Activated CD8-positive, alpha-beta memory T cell treated with anti-CD3 and anti-CD28 coated beads for 36 hours (primary cell): ENCODE results near the gene SQSTM1. TPM values are rescaled to one million over a fixed set of nuclear protein-coding genes. Genes with fewer than 3 reads are reported as not detected.

ENCODE experiments used
- CTCF ChIA-PET: fragments of 350-600 bp; sonication (Branson Sonifier 250); formaldehyde crosslinking; loops from one replicate; lab custom pipeline; 2021; ENCODE audit warnings: antibody characterized with exemption; lab: Charles Lee
- POLR2A ChIA-PET: fragments of 350-600 bp; sonication (Branson Sonifier 250); formaldehyde crosslinking; loops from one replicate; lab custom pipeline; 2021; ENCODE audit warnings: antibody characterized with exemption; lab: Charles Lee
- total RNA-seq, 2 experiments: library from RNA; stranded (reverse); gene quantifications; one replicate each; pipeline ENCODE4 v1.2.3, GENCODE V29; 2021

The SQSTM1 gene
- total RNA-seq, 2 experiments from 2014 or later: 132 to 135 TPM

DNA sequence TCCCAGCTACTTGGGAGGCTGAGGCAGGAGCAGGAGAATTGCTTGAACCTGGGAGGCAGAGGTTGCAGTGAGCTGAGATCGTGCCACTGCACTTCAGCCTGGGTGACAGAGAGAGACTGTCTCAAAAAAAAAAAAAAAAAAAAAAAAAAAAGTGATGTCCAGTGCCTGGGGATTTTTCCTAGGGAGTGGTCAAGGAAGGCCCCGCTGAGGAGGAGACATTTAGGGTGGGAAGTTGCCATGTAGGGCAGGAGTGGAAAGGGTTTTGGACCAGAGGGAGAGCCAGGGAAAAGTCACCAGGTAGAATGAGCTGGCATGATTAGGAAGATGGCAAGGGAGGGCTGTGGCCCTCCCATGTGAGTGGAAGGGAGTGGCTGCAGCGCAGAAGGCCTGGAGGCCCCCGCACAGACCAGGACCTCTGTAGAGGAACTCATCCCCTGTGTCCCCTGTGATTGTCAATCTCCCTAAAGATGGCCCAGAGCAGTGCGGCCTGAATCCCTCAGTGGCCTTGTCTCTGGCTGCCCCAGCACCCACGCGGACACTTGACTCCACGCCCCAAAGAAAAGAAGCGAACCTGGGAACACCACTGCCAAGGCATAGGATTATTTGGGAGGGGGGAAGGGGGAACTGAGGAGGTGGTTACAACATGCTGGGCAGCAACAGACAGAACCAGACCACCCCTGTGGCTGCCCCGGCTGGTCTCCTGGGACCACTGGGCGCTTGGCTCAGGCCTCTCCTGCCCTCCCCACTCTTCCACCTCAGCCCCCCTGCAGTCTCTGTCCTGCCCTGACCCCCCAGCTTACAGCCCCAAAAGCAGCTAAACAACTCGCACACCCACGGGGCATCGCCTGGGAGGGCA is 2.6 kb upstream of the SQSTM1 start:
- ChIA-PET POLR2A (interaction anchor here (0.5 to 0.7 kb wide), 5 partner anchors 17 to 157 kb away, joined by 3 to 11 read pairs (median 3); no protein-coding TSS in a partner anchor), CTCF (interaction anchor here (0.6 to 3.3 kb wide), 3 partner anchors 9 to 22 kb away, joined by 4 to 13 read pairs (median 4); no protein-coding TSS in a partner anchor)

DNA sequence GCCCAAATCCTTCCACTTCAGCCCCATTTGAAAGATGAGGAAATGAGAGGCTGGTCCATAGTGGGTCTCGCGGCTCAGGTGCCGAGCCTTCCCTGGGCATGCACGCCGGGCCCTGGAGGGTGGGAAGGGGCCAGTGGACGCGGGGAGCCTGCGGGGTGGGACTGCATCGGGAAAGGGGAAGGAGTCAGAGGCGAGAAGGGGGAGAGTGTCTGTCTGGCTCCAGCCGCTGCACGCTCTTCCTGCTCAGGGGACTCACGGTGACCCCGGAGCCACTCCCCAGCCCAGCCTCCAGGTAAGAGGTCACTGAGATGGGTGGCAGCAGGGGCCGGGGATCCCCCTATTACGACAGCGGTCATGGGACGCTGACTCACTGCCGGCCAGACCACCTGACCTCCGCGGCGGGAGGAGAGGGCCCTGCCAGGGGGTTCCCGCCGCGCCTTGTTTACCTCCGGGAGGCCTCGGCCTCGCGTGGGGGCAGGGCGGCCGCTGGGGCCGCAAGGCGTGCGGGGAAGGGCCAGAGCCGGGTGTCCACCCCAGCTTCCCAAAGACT is 1.9 kb upstream of the SQSTM1 start:
- POLR2A ChIA-PET: interaction anchor here (0.7 to 1.5 kb wide), 2 partner anchors 13 to 21 kb away, joined by 3 read pairs; no protein-coding TSS in a partner anchor
- CTCF ChIA-PET: interaction anchor here (1.4 to 3.3 kb wide), 4 partner anchors 10 to 22 kb away, joined by 3 to 13 read pairs (median 4); no protein-coding TSS in a partner anchor

DNA sequence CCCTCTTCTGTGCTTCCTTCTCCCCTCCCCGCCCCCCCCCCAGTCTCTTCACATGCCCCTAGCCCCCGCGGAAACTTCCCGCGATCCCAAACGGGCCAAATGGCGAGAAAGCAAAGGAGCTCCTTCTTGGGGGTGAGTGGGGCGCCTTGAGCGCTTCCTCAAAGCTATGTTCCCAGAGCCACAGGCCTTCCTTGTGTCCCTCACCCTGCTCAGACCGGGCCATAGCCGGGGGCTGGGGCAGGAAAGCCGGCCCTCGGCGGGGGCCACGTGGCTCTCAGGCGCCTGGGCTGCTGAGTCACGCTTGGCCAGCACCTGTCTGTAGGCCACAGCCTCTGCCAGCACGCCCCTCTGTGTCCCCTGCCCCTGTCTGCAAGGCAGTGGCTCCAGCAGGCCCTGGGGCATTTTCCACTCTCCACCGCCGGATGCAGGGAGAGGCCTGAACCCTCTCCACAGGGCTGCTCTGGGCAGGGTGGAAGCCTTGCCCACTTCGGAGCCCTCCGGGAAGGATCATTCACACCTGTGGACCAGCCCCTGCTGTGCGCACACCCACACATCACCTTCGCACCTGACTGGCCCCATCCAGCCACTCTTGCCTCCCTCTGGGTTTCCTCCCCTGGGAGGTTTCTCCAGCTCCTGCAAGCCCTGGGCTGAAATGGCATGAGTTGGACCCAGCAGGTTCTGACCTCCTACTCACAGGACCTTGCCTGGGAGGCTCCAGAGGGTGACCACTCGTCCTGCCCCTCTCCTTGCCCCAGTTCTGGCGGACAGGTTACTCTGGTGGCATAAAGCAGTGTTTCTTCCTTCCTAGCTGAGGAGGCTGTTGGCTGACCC is 1.2 kb upstream of the SQSTM1 start:
- POLR2A ChIA-PET: interaction anchor here (0.7 to 1.5 kb wide), 6 partner anchors 14 to 86 kb away, joined by 3 read pairs; partner anchors contain the start of gene LTC4S
- CTCF ChIA-PET: interaction anchor here (1.4 to 3.3 kb wide), 4 partner anchors 9 to 23 kb away, joined by 3 to 13 read pairs (median 4); no protein-coding TSS in a partner anchor

DNA sequence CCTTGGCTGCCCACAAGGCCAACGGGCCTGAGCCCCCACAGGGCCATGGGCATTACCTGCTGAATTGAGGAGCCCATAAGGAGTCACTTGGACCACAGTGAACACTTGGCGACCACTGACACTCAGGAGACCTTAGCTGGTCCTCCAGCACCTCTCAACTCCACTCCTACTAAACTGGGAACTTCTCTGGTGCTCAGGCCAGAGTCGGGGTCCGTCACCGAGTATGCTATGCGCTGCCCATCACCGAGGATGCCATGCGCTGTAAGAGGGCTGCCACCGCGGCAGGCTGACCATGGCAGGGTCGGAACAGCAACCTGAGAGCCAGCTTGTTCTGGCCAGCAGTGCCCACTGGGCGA is 600 bp upstream of the SQSTM1 start:
- ChIA-PET POLR2A (interaction anchor here (0.5 to 1.5 kb wide), 7 partner anchors 14 to 87 kb away, joined by 3 to 4 read pairs (median 3); partner anchors contain the start of gene LTC4S), CTCF (interaction anchor here (1.4 to 3.3 kb wide), 3 partner anchors 9 to 18 kb away, joined by 3 to 13 read pairs (median 5); no protein-coding TSS in a partner anchor)

DNA sequence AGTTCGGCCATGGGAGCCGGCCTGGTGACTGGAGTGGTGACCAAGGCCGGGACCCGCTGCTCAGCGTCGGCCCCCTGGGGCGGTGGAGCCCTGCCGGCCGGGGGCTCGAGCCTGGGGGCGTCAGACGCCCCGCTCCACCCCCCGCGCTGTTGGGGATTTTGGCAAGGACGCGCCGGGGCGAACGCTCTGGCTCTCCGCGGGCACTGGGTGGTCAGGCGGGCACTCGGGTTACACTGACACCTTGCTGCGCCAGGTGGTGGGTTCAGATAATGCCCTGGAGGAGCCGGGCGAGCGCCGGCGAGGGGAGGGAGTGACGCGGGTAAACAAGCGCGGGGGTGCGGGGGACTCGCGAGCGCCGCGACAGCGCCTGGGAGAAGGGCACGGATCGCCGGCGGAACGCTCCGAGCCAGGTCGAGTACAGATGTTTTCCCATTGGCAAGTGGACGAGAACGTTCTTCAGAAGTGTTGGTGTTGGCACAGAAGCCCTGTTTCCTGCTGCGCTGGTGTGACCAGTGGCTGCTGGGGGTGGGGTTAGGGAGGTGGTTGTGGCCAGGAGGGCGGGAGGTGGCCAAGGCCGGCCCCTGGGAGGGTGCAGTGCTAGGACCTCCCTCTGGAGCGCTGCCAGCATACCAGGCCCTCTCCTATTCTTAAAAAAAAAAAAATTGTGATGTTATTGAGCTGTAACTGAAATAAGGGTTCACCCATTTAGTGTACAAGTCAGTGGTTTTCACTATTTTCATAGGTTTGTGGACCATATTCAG is 773 bp downstream of the SQSTM1 start:
- POLR2A ChIA-PET: interaction anchor here (0.7 to 1.5 kb wide), 4 partner anchors 9 to 37 kb away, joined by 3 to 4 read pairs (median 4); partner anchors contain the start of genes LTC4S and MRNIP
- CTCF ChIA-PET: interaction anchor here (0.7 to 3.3 kb wide), 2 partner anchors 10 to 19 kb away, joined by 3 to 13 read pairs; no protein-coding TSS in a partner anchor

DNA sequence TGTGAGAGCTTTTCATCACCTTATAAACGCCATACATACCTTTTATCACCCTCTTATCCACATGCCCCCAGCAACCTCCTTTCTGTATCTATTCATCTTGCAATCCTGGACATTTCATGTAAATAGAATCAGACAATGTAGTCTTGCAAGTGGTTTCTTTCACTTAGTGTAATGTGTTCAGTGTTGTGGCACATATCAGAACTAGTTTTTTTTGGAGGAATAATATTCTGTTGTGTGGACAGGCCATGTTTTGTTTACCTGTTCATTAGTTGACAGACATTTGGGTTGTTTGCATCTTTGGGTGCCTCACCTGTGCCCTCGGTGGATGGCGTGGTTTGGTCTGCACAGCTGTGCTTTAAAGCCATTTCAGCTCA is 1.3 kb downstream of the SQSTM1 start:
- CTCF ChIA-PET: interaction anchor here (0.5 to 0.7 kb wide), 2 partner anchors 11 to 157 kb away, joined by 3 read pairs; no protein-coding TSS in a partner anchor

DNA sequence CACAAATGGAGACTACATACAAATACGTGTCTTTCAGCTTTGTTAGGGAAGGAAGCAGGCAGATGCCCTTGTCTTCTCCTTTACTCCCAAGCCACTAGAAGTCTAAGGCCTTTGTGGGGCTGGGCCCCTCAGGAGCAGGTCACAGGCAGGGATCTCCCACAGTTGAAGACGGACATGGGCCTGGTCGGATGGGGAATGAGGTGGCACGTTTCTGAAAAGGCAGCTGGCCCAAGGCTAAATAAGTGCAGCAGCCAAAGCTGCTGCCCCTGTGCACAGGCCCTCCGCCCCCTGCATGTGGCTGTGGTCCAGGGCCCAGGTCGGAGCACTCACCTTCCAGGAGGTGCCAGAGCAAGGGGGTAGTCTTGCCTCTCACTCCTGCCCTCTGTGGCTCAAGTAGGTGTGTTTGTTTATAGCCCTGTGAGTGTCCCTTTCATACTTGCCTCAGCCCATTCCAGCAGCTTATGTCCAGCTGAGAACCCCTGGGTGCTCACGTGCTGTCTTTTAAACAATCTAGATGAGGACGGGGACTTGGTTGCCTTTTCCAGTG is 1.8 kb downstream of the SQSTM1 start:
- ChIA-PET CTCF (interaction anchor here (0.5 to 0.7 kb wide), 3 partner anchors 11 to 444 kb away, joined by 3 to 4 read pairs (median 3); no protein-coding TSS in a partner anchor), POLR2A (interaction anchor here (0.7 to 0.9 kb wide), 2 partner anchors 8 to 36 kb away, joined by 3 to 4 read pairs; partner anchors contain the start of gene MRNIP)

More for the DNA sequence above, 1.3 kb downstream of the SQSTM1 start:
- POLR2A ChIA-PET: interaction anchor here (0.7 to 0.9 kb wide), 2 partner anchors 9 to 37 kb away, joined by 3 to 4 read pairs; partner anchors contain the start of gene MRNIP

DNA sequence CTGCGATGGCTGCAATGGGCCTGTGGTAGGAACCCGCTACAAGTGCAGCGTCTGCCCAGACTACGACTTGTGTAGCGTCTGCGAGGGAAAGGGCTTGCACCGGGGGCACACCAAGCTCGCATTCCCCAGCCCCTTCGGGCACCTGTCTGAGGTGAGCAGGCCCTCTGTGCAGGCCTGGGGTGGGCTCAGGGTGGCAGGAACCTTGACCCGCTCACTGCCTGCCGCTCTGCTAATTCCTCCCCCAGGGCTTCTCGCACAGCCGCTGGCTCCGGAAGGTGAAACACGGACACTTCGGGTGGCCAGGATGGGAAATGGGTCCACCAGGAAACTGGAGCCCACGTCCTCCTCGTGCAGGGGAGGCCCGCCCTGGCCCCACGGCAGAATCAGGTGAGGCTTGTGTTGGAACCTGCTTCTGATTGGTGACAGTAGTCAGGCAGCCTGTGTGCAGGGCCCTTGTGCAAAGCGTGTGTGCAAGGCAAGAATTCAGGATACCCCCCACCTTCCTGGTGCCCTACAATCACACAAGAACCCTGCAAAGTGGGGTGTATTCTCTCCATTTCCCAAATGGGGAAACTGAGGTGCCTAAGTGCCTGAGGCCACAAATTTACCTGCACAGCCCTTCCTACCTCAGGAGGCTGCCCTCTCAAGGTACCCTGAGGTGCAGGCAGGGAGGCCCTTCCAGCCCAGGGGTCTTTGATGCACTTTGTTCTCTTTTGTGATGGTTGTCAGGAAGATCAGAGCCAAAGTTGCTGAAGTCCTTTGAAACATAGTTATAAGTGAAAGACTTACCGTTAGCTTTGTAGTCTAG is 3.4 kb downstream of the SQSTM1 start:
- CTCF ChIA-PET: no interaction called here
- POLR2A ChIA-PET: no interaction called here

DNA sequence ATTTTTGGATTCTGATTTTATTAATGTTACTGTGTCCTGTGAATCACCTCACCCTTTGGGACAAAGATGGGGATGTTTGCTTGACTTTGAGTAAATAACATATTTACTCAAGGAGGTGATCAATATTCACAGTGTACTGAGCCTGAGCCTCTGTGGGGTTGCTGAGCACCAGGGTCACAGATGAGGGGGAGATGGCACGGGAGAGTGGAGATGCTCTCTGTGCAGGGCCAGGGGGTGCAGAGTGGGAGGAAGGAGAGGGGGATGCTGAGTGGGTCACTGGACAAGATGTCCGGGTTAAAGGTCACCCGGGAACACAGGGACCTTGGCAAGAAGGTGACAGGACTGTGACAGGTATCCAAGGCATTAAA is 4.0 kb downstream of the SQSTM1 start:
- POLR2A ChIA-PET: no interaction called here
- CTCF ChIA-PET: interaction anchor here (1.2 kb wide), 1 partner anchor 28 kb away, joined by 7 read pairs; no protein-coding TSS in a partner anchor

DNA sequence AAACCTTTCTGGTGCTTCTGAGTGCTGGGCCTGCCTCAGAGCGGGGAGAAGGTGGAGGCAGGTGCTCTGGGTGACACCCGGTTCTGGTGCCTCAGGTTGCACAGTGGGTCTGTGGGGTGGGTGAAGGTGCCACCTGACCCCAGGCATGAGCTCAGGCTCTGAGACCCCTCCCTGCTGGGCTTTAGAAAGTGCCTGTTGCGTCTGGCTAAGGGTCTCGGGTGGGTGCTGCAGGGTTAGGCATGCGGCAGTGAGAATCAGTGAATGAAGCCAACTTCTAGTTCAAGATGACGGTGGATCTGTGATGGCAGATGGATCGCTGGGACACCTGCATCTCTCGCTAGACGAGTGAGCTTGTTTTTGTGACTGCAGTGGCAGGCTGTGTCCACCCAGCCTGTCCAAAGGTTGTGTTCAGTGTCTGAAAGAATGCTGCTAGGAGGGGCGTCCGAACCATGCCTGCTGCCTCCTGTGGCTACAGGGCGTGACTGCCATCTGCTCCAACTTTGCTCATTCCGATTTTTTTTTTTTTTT is 5.0 kb downstream of the SQSTM1 start:
- ChIA-PET CTCF (interaction anchor here (1.2 kb wide), 1 partner anchor 29 kb away, joined by 7 read pairs; no protein-coding TSS in a partner anchor), POLR2A (no interaction called here)

DNA sequence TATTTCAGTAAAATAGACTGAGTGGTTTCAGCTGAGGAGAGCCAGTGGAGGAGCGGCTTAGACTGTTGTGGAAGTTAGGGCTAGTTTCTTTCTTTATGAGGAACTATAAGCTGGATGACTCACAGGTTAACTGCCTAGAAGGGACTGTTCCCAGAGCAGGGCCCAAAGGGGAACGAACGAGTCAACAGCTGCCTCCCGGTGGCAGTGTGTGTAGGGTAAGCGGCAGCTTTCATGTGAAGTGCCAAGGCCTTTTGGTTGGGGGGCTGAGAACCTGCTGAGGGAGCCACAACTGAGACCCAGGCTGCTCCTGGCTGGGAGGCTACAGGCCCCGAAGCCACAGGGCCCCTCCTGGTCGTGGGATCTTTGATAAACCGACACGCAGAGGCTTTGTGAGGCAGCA is 7.0 kb downstream of the SQSTM1 start:
- ChIA-PET POLR2A (no interaction called here), CTCF (interaction anchor here (0.6 to 1.9 kb wide), 3 partner anchors 10 to 31 kb away, joined by 3 to 6 read pairs (median 4); no protein-coding TSS in a partner anchor)

DNA sequence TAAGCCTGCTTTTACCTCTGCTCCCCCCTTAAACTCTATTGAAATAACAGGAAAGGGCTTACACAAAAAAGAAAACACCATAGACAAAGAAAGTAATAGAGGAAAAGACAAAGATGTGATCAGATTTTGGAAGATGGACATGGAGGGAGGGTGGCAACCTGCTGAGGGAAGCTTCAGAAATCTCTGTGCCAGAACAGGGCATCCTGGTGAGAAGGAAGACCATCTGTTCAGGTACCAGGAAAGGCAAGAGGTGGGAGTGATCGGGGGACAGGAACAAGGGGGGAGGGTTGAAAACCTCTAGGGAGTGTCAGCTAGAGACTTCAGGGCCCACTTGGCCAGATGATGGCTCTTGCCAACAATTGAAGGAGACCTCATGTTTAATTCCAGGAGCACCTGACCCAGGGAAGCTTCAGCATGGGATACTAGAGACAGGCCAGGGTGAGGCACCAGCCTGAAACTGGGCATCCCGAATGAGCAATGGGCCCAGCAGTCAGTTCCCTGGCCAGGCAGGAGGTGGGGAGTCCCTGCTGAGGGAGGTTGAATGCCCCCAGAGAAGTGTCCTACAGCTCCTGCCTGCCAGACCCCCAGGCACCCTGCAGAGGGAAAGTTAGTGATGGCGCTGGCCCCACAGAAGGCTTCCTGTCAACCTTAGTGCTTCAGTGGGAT is 8.2 kb downstream of the SQSTM1 start:
- ChIA-PET CTCF (interaction anchor here (0.7 to 1.1 kb wide), 2 partner anchors 9 to 25 kb away, joined by 3 read pairs; no protein-coding TSS in a partner anchor), POLR2A (interaction anchor here (0.7 kb wide), 1 partner anchor 49 kb away, joined by 9 read pairs; no protein-coding TSS in a partner anchor)

DNA sequence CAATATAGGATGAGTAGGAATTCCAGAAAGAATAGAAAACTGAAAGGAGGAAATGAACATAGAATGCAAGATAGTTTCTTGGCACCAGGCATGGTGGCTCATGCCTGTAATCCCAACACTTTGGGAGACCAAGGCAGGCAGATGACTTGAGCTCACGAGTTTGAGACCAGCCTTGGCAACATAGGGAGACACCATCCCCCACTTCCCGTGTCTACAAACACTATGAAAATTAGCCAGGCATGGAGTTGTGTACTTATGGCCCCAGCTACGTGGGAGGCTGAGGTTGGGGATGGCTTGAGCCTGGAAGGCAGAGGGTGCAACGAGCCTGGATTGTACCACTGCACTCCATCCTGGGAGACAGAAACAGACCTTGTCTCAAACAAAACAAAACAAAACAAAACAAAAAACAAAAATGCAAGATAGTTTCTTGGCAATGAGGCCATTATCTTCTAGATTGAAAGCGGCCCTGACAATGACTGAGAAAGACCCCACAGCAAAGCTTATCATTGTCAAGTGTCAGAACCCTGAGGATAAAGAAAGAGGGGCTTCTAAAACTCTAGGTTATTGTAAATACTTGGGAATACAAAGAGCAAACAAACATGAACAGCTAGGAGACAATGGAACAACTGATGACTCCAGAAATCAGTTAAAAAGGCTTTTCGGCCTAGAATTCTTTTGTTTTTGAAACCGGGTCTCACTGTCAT is 9.2 kb downstream of the SQSTM1 start:
- ChIA-PET CTCF (interaction anchor here (1.2 kb wide), 1 partner anchor 26 kb away, joined by 4 read pairs; no protein-coding TSS in a partner anchor), POLR2A (no interaction called here)

DNA sequence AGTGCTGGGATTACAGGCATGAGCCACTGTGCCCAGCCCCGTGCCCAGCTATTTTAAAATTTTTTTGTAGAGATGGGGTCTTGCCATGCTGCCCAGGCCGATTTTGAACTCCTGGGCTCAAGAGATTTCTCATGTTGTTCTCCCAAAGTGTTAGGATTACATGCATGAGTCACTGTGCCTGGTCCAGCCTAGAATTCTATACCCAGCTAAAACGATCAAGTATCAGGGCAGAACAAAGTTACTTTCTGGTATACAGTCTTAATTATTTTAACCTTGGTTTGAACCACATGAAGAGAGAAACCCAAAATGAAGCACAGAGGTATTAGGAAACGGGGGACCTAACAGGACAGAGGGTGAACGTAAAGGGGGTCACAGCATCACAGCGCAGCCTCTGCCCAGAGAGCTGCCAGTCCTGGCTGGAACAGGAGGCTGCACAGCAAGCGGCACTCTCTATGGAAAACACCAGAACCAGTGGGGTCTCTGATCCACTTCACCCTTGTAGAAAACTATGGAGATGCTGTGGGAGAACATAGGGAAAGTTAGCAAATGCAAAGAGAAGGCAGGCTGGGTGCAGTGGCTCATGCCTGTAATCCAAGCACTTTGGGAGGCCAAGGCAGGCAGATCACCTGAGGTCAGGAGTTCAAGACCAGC is 10.2 kb downstream of the SQSTM1 start:
- ChIA-PET POLR2A (interaction anchor here (1.1 kb wide), 1 partner anchor 9 kb away, joined by 4 read pairs; no protein-coding TSS in a partner anchor), CTCF (interaction anchor here (0.8 to 1.2 kb wide), 2 partner anchors 27 to 35 kb away, joined by 3 to 4 read pairs; no protein-coding TSS in a partner anchor)
